Ecto neural progenitor cell (in vitro differentiated cells): ENCODE data around the gene TMEM43.

ENCODE experiments used
- DNase-seq: peaks from one replicate; pipeline ENCODE4 v3.0.0-alpha.2; 2018; ENCODE audit warnings: low spot score

TMEM43 gene

DNA sequence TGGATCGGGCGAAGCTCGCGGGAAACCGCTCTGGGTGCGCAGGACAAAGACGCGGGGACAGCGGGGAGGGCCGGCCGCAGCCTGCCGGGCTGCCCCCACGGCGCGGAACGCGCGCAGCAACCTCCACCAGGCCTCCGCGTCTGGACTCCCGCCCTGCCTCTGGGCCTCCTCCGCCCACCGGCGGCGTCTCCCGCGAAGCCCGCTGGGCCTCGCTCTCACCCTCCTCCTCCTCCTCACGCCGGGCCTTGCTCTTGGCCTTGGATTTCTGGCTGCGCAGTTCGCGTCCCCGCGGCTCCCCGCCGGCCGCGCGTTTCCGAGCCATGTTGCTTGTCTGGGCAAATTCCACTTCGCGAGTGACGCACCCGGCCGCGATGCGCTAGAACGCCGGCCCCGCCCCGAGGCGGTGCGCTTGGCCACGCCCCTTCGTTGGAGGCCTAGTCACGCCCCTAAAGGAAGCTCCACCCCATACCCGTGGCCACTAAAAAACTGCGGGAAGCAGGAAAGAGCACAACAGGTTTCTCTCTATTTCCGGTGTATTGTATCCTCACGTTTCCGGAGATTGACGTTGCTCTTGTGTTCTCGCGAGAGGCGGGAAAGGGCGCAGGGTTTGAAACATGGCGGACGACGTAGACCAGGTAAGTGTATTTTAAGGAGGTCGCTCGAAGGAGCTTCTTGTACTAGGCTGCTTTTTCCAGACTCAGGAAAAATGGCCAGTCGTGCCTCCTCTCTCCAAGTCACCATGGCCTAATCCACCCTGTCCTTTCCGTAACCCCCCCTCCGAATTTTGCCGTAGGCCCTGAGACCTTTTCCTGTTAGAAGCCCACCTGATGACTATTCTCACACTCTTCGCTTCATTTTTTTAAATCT lies 53.6 kb downstream of the TMEM43 start, which contains the start of the genes LSM3 and XPC:
LSM3 (plus strand) TSS at position 571 of the 867 bp plus-strand sequence; CDS start at position 615, 44 bp downstream.
XPC (minus strand) TSS at position 355 of the 867 bp plus-strand sequence; CDS start at position 322, 33 bp downstream.
- peak; percentile 97 for DNase-seq

- DNase-seq = no peak
Observed at GRCh38 chr3:14179114-14179465, 54.2 kb downstream of the TMEM43 start.

DNA sequence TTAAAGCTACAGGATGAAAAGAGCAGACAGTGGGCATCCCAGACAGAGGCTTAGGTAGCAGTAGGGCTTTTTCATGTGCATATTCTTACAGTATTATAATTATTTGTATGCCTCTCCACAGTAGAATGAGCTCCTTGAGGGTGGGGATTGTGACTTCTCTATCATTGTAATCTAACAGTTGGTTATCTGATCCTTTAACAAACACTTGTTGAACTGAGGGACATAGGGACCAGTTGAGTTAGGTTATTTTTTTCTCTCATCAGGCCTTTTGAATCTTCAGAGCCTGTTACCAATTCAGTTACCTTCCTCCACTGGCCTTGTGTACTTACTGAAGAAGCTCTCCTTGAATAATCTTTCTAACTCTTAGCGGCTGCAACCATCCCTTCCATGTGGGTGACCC lies 54.9 kb downstream of the TMEM43 start:
- DNase-seq = no peak

- no peak for DNase-seq
Observed at GRCh38 chr3:14181253-14181652, 56.4 kb downstream of the TMEM43 start.

DNA sequence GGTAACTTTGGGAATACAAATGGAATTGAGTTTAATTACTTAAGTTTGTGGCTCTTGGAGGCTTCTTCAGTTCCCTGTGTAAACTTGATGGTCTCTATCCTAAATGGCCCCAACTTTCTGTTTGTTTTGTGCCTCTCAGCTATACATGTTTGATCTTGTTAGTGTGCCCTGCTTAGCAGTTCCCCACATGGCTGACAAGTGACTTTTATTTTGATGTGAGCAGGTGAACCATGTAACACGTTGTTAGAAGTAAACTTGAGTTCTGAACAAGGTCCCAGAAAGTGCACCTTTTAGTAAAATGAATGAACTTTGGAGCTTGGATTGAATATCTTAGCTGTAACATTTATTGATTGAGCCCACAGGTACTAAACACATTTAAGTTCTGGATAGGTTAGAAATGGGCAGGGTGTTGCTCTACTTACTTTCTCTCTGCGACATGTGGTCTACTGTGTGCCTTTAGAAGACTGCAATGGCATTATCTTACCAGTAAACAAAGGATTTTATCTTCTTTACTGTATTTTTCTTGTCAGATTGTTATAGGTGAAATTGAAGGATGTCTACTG lies 58.2 kb downstream of the TMEM43 start:
- DNase-seq = no peak

DNA sequence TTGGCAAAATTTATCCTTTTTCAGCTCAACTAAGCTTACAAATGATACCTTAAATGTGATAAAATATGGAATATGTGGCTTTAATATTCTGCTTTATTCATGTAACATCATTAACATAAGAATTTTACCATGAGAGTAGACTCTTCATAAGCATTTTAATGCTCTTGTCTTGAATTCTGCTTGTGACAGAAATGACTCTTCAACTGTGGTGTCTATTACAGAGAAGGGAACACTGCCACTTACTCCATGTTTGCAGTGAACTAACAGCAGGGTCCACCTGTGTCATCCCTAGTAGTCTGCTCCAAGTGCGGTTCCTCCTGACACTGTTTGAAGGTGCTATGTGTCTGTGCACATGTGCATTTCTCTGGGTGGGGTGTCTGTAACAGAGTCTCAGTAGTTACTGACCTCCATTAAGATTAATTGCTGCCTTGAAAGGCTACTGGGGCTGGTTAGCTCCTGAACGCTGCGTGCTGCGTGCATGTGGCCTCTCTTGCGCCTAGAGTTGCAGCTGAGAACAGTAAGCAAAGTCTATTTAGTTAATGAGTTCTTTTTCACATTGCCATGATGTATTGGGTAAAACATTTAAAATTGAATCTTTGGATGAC lies 62.1 kb downstream of the TMEM43 start:
- DNase-seq = no peak

DNA sequence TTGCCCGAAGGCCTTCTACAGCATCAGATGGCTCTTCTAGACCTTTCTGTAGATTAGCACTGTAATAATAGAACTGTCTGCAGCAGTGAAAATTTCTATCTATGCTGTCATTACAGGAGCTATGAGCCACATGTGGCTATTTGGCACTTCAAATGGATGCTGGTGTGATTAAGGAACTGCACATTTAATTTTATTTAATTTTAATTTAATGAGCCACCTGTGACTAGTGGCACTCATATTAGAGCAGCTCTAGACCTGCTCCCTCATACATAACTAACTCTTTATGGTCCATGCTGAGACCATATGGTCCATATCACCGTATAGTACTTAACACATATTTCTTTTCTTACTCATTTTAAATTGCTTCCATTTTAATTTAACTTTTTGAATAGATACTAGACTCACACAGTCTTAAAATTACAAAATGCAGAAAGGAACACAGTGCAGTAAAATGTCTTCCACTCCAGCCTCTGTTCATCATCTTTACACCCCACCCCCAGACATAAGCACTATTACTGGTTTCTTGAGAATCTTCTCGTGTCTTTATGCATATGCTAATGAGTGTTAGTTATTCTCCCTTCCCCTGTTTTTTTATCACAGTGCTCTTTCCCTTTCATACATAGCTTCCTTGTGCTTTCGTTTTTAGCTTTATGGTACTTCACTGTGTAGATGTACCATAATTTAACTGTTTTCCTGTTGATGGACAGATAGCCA lies 63.3 kb downstream of the TMEM43 start:
- no peak for DNase-seq
